ENCODE results near the gene NPTX1.

The NPTX1 gene

GRCh38 chr17:80503921-80504320, 27.5 kb upstream of the NPTX1 start:
- Histone ChIP-seq H3K4me3 (ENCODE audit: low read depth in 1 of 2, low read length in 2 of 2) (no peak overlapping the region), H3K36me3 (ENCODE audit: control insufficient read depth in 1 of 2, insufficient read depth in 2 of 2, low read length in 2 of 2) (no peaks in the 10 kb centered on the region), H3K27me3 (ENCODE audit: control insufficient read depth in 1 of 2, insufficient read depth in 2 of 2, low read length in 2 of 2) (peaks cover 5 to 12% of the 10 kb centered on the region in 2 donors), H3K9ac (ENCODE audit: low read depth in 1 of 2, low read length in 2 of 2) (no peak overlapping the region), H3K9me3 (ENCODE audit: control insufficient read depth in 1 of 2, low read length in 2 of 2) (no peaks in the 10 kb centered on the region), H3K27ac (ENCODE audit: low read depth, low read length) (no peak overlapping the region), H3K4me1 (ENCODE audit: control insufficient read depth in 1 of 2, insufficient read depth in 2 of 2, low read length in 2 of 2) (no peaks in the 10 kb centered on the region)

GRCh38 chr17:80503031-80503430, 26.6 kb upstream of the NPTX1 start:
- H3K27me3 ChIP-seq (ENCODE audit: control insufficient read depth in 1 of 2, insufficient read depth in 2 of 2, low read length in 2 of 2), result peaks cover 5 to 17% of the 10 kb centered on the region in 2 donors
- no peak overlapping the region for H3K27ac ChIP-seq (ENCODE audit: low read depth, low read length)

GRCh38 chr17:80502578-80502877, 26.1 kb upstream of the NPTX1 start:
- H3K9ac ChIP-seq (ENCODE audit: low read depth in 1 of 2, low read length in 2 of 2), result no peak overlapping the region
- H3K27ac ChIP-seq (ENCODE audit: low read depth, low read length), result no peak overlapping the region
- no peaks in the 10 kb centered on the region for H3K4me1 ChIP-seq (ENCODE audit: control insufficient read depth in 1 of 2, insufficient read depth in 2 of 2, low read length in 2 of 2)
- H3K36me3 ChIP-seq (ENCODE audit: control insufficient read depth in 1 of 2, insufficient read depth in 2 of 2, low read length in 2 of 2), result no peaks in the 10 kb centered on the region
- H3K9me3 ChIP-seq (ENCODE audit: control insufficient read depth in 1 of 2, low read length in 2 of 2), result no peaks in the 10 kb centered on the region
- H3K4me3 ChIP-seq (ENCODE audit: low read depth in 1 of 2, low read length in 2 of 2), result no peak overlapping the region
- peaks cover 5 to 18% of the 10 kb centered on the region in 2 donors for H3K27me3 ChIP-seq (ENCODE audit: control insufficient read depth in 1 of 2, insufficient read depth in 2 of 2, low read length in 2 of 2)

More at GRCh38 chr17:80503031-80503430, 26.6 kb upstream of the NPTX1 start:
- no peaks in the 10 kb centered on the region for H3K36me3 ChIP-seq (ENCODE audit: control insufficient read depth in 1 of 2, insufficient read depth in 2 of 2, low read length in 2 of 2)
- no peaks in the 10 kb centered on the region for H3K9me3 ChIP-seq (ENCODE audit: control insufficient read depth in 1 of 2, low read length in 2 of 2)
- no peaks in the 10 kb centered on the region for H3K4me1 ChIP-seq (ENCODE audit: control insufficient read depth in 1 of 2, insufficient read depth in 2 of 2, low read length in 2 of 2)
- H3K4me3 ChIP-seq (ENCODE audit: low read depth in 1 of 2, low read length in 2 of 2), result no peak overlapping the region
- no peak overlapping the region for H3K9ac ChIP-seq (ENCODE audit: low read depth in 1 of 2, low read length in 2 of 2)

GRCh38 chr17:80501741-80502577, 25.6 kb upstream of the NPTX1 start:
- Histone ChIP-seq H3K36me3 (ENCODE audit: control insufficient read depth in 1 of 2, insufficient read depth in 2 of 2, low read length in 2 of 2) (no peaks in the 10 kb centered on the region), H3K9me3 (ENCODE audit: control insufficient read depth in 1 of 2, low read length in 2 of 2) (no peaks in the 10 kb centered on the region), H3K4me1 (ENCODE audit: control insufficient read depth in 1 of 2, insufficient read depth in 2 of 2, low read length in 2 of 2) (no peaks in the 10 kb centered on the region), H3K27me3 (ENCODE audit: control insufficient read depth in 1 of 2, insufficient read depth in 2 of 2, low read length in 2 of 2) (peaks cover 5 to 18% of the 10 kb centered on the region in 2 donors), H3K27ac (ENCODE audit: low read depth, low read length) (no peak overlapping the region), H3K9ac (ENCODE audit: low read depth in 1 of 2, low read length in 2 of 2) (no peak overlapping the region), H3K4me3 (ENCODE audit: low read depth in 1 of 2, low read length in 2 of 2) (no peak overlapping the region)

GRCh38 chr17:80499961-80500665, 23.7 kb upstream of the NPTX1 start:
- Histone ChIP-seq H3K36me3 (ENCODE audit: control insufficient read depth in 1 of 2, insufficient read depth in 2 of 2, low read length in 2 of 2) (no peaks in the 10 kb centered on the region), H3K27ac (ENCODE audit: low read depth, low read length) (no peak overlapping the region), H3K4me1 (ENCODE audit: control insufficient read depth in 1 of 2, insufficient read depth in 2 of 2, low read length in 2 of 2) (no peaks in the 10 kb centered on the region), H3K4me3 (ENCODE audit: low read depth in 1 of 2, low read length in 2 of 2) (no peak overlapping the region), H3K9me3 (ENCODE audit: control insufficient read depth in 1 of 2, low read length in 2 of 2) (no peaks in the 10 kb centered on the region), H3K27me3 (ENCODE audit: control insufficient read depth in 1 of 2, insufficient read depth in 2 of 2, low read length in 2 of 2) (peaks cover 5 to 18% of the 10 kb centered on the region in 2 donors), H3K9ac (ENCODE audit: low read depth in 1 of 2, low read length in 2 of 2) (no peak overlapping the region)

GRCh38 chr17:80499560-80499959, 23.2 kb upstream of the NPTX1 start:
- Histone ChIP-seq H3K9me3 (ENCODE audit: control insufficient read depth in 1 of 2, low read length in 2 of 2) (no peaks in the 10 kb centered on the region), H3K9ac (ENCODE audit: low read depth in 1 of 2, low read length in 2 of 2) (no peak overlapping the region), H3K36me3 (ENCODE audit: control insufficient read depth in 1 of 2, insufficient read depth in 2 of 2, low read length in 2 of 2) (no peaks in the 10 kb centered on the region), H3K4me3 (ENCODE audit: low read depth in 1 of 2, low read length in 2 of 2) (no peak overlapping the region), H3K27ac (ENCODE audit: low read depth, low read length) (no peak overlapping the region), H3K4me1 (ENCODE audit: control insufficient read depth in 1 of 2, insufficient read depth in 2 of 2, low read length in 2 of 2) (no peaks in the 10 kb centered on the region), H3K27me3 (ENCODE audit: control insufficient read depth in 1 of 2, insufficient read depth in 2 of 2, low read length in 2 of 2) (peaks cover 5 to 18% of the 10 kb centered on the region in 2 donors)

GRCh38 chr17:80498920-80499410, 22.6 kb upstream of the NPTX1 start:
- Histone ChIP-seq H3K9ac (ENCODE audit: low read depth in 1 of 2, low read length in 2 of 2) (no peak overlapping the region), H3K4me1 (ENCODE audit: control insufficient read depth in 1 of 2, insufficient read depth in 2 of 2, low read length in 2 of 2) (no peaks in the 10 kb centered on the region), H3K36me3 (ENCODE audit: control insufficient read depth in 1 of 2, insufficient read depth in 2 of 2, low read length in 2 of 2) (no peaks in the 10 kb centered on the region), H3K9me3 (ENCODE audit: control insufficient read depth in 1 of 2, low read length in 2 of 2) (no peaks in the 10 kb centered on the region), H3K4me3 (ENCODE audit: low read depth in 1 of 2, low read length in 2 of 2) (no peak overlapping the region), H3K27ac (ENCODE audit: low read depth, low read length) (no peak overlapping the region), H3K27me3 (ENCODE audit: control insufficient read depth in 1 of 2, insufficient read depth in 2 of 2, low read length in 2 of 2) (peaks cover 0 to 23% of the 10 kb centered on the region in 2 donors)

GRCh38 chr17:80498242-80498919, 22.0 kb upstream of the NPTX1 start:
- H3K36me3 ChIP-seq (ENCODE audit: control insufficient read depth in 1 of 2, insufficient read depth in 2 of 2, low read length in 2 of 2), result no peaks in the 10 kb centered on the region
- H3K4me3 ChIP-seq (ENCODE audit: low read depth in 1 of 2, low read length in 2 of 2), result no peak overlapping the region
- H3K27me3 ChIP-seq (ENCODE audit: control insufficient read depth in 1 of 2, insufficient read depth in 2 of 2, low read length in 2 of 2), result peaks cover 0 to 25% of the 10 kb centered on the region in 2 donors
- no peak overlapping the region for H3K27ac ChIP-seq (ENCODE audit: low read depth, low read length)
- no peaks in the 10 kb centered on the region for H3K4me1 ChIP-seq (ENCODE audit: control insufficient read depth in 1 of 2, insufficient read depth in 2 of 2, low read length in 2 of 2)
- H3K9me3 ChIP-seq (ENCODE audit: control insufficient read depth in 1 of 2, low read length in 2 of 2), result no peaks in the 10 kb centered on the region
- no peak overlapping the region for H3K9ac ChIP-seq (ENCODE audit: low read depth in 1 of 2, low read length in 2 of 2)

- H3K36me3 ChIP-seq (ENCODE audit: control insufficient read depth in 1 of 2, insufficient read depth in 2 of 2, low read length in 2 of 2), result no peaks in the 10 kb centered on the region
- no peaks in the 10 kb centered on the region for H3K4me1 ChIP-seq (ENCODE audit: control insufficient read depth in 1 of 2, insufficient read depth in 2 of 2, low read length in 2 of 2)
- no peak overlapping the region for H3K4me3 ChIP-seq (ENCODE audit: low read depth in 1 of 2, low read length in 2 of 2)
- H3K9me3 ChIP-seq (ENCODE audit: control insufficient read depth in 1 of 2, low read length in 2 of 2), result no peaks in the 10 kb centered on the region
- no peak overlapping the region for H3K27ac ChIP-seq (ENCODE audit: low read depth, low read length)
- H3K27me3 ChIP-seq (ENCODE audit: control insufficient read depth in 1 of 2, insufficient read depth in 2 of 2, low read length in 2 of 2), result peaks cover 0 to 30% of the 10 kb centered on the region in 2 donors
- no peak overlapping the region for H3K9ac ChIP-seq (ENCODE audit: low read depth in 1 of 2, low read length in 2 of 2)
Measured at GRCh38 chr17:80497726-80498241, 21.4 kb upstream of the NPTX1 start.

- H3K27ac ChIP-seq (ENCODE audit: low read depth, low read length), result no peak overlapping the region
- no peak overlapping the region for H3K4me3 ChIP-seq (ENCODE audit: low read depth in 1 of 2, low read length in 2 of 2)
- no peaks in the 10 kb centered on the region for H3K9me3 ChIP-seq (ENCODE audit: control insufficient read depth in 1 of 2, low read length in 2 of 2)
- peaks cover 0 to 22% of the 10 kb centered on the region in 2 donors for H3K27me3 ChIP-seq (ENCODE audit: control insufficient read depth in 1 of 2, insufficient read depth in 2 of 2, low read length in 2 of 2)
- no peaks in the 10 kb centered on the region for H3K36me3 ChIP-seq (ENCODE audit: control insufficient read depth in 1 of 2, insufficient read depth in 2 of 2, low read length in 2 of 2)
- H3K4me1 ChIP-seq (ENCODE audit: control insufficient read depth in 1 of 2, insufficient read depth in 2 of 2, low read length in 2 of 2), result no peaks in the 10 kb centered on the region
- H3K9ac ChIP-seq (ENCODE audit: low read depth in 1 of 2, low read length in 2 of 2), result no peak overlapping the region
Measured at GRCh38 chr17:80494547-80494946, 18.1 kb upstream of the NPTX1 start.

All from duodenal mucosa (tissue), 2 donors.